Measurements from ENCODE around the gene ACOT8. TPM values are rescaled to one million over a fixed set of nuclear protein-coding genes. Genes with fewer than 3 reads are reported as not detected.

ACOT8 gene
- total and polyA plus RNA-seq, 9 of the 15 experiments (the other 6 are each of a cell fraction or from before 2014, with no cell fraction given): 8.2 to 46.7 (median 20.7) TPM

DNA sequence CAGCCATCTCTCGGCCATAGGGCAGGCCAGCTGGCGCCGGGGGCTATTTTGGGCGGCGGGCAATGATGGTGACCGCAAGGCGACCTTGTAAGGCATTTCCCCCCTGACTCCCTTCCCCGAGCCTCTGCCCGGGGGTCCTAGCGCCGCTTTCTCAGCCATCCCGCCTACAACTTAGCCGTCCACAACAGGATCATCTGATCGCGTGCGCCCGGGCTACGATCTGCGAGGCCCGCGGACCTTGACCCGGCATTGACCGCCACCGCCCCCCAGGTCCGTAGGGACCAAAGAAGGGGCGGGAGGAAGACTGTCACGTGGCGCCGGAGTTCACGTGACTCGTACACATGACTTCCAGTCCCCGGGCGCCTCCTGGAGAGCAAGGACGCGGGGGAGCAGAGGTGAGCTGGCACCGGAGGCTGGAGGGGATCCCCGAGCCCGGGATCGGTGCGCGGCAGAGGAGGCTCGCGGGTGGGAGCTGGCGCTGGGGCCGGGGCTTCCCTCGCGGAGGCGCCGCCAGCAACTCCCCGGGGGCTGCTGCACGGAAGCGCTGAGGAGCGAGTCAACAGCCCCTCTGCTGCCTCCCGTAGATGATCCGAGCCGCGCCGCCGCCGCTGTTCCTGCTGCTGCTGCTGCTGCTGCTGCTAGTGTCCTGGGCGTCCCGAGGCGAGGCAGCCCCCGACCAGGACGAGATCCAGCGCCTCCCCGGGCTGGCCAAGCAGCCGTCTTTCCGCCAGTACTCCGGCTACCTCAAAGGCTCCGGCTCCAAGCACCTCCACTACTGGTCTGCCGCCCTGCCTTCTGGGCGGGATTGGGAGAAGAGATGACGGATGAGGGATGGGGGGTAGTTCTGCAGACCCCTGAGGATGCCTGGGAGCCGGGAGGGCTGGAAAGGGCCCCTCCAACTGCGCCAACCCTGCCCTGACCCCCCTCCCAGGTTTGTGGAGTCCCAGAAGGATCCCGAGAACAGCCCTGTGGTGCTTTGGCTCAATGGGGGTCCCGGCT, 34.1 kb upstream of the ACOT8 start, which contains the start of the genes CTSA and NEURL2 (continued):
- TF ChIP-seq, protein P1, sequence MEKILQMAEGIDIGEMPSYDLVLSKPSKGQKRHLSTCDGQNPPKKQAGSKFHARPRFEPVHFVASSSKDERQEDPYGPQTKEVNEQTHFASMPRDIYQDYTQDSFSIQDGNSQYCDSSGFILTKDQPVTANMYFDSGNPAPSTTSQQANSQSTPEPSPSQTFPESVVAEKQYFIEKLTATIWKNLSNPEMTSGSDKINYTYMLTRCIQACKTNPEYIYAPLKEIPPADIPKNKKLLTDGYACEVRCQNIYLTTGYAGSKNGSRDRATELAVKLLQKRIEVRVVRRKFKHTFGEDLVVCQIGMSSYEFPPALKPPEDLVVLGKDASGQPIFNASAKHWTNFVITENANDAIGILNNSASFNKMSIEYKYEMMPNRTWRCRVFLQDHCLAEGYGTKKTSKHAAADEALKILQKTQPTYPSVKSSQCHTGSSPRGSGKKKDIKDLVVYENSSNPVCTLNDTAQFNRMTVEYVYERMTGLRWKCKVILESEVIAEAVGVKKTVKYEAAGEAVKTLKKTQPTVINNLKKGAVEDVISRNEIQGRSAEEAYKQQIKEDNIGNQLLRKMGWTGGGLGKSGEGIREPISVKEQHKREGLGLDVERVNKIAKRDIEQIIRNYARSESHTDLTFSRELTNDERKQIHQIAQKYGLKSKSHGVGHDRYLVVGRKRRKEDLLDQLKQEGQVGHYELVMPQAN (IDR thresholded peaks at IDR 0.05; ENCODE audit: borderline replicate concordance): peak; percentile 99
- no peak for TF ChIP-seq ZNF217 (CRISPR knock-in tag; IDR thresholded peaks at IDR 0.05)
- TF ChIP-seq, protein P2, sequence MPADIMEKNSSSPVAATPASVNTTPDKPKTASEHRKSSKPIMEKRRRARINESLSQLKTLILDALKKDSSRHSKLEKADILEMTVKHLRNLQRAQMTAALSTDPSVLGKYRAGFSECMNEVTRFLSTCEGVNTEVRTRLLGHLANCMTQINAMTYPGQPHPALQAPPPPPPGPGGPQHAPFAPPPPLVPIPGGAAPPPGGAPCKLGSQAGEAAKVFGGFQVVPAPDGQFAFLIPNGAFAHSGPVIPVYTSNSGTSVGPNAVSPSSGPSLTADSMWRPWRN (IDR thresholded peaks at IDR 0.05; ENCODE audit: low read depth): no peak
- TF ChIP-seq, protein P3, sequence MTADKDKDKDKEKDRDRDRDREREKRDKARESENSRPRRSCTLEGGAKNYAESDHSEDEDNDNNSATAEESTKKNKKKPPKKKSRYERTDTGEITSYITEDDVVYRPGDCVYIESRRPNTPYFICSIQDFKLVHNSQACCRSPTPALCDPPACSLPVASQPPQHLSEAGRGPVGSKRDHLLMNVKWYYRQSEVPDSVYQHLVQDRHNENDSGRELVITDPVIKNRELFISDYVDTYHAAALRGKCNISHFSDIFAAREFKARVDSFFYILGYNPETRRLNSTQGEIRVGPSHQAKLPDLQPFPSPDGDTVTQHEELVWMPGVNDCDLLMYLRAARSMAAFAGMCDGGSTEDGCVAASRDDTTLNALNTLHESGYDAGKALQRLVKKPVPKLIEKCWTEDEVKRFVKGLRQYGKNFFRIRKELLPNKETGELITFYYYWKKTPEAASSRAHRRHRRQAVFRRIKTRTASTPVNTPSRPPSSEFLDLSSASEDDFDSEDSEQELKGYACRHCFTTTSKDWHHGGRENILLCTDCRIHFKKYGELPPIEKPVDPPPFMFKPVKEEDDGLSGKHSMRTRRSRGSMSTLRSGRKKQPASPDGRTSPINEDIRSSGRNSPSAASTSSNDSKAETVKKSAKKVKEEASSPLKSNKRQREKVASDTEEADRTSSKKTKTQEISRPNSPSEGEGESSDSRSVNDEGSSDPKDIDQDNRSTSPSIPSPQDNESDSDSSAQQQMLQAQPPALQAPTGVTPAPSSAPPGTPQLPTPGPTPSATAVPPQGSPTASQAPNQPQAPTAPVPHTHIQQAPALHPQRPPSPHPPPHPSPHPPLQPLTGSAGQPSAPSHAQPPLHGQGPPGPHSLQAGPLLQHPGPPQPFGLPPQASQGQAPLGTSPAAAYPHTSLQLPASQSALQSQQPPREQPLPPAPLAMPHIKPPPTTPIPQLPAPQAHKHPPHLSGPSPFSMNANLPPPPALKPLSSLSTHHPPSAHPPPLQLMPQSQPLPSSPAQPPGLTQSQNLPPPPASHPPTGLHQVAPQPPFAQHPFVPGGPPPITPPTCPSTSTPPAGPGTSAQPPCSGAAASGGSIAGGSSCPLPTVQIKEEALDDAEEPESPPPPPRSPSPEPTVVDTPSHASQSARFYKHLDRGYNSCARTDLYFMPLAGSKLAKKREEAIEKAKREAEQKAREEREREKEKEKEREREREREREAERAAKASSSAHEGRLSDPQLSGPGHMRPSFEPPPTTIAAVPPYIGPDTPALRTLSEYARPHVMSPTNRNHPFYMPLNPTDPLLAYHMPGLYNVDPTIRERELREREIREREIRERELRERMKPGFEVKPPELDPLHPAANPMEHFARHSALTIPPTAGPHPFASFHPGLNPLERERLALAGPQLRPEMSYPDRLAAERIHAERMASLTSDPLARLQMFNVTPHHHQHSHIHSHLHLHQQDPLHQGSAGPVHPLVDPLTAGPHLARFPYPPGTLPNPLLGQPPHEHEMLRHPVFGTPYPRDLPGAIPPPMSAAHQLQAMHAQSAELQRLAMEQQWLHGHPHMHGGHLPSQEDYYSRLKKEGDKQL (CRISPR knock-in tag; IDR thresholded peaks at IDR 0.05; ENCODE audit: borderline replicate concordance): no peak
- TF ChIP-seq, protein P4, sequence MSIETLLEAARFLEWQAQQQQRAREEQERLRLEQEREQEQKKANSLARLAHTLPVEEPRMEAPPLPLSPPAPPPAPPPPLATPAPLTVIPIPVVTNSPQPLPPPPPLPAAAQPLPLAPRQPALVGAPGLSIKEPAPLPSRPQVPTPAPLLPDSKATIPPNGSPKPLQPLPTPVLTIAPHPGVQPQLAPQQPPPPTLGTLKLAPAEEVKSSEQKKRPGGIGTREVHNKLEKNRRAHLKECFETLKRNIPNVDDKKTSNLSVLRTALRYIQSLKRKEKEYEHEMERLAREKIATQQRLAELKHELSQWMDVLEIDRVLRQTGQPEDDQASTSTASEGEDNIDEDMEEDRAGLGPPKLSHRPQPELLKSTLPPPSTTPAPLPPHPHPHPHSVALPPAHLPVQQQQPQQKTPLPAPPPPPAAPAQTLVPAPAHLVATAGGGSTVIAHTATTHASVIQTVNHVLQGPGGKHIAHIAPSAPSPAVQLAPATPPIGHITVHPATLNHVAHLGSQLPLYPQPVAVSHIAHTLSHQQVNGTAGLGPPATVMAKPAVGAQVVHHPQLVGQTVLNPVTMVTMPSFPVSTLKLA (conservative IDR thresholded peaks at IDR 0.05): peak; percentile 95 to 98
- no peak for TF ChIP-seq ZBTB1 (CRISPR knock-in tag; IDR thresholded peaks at IDR 0.05; ENCODE audit: borderline replicate concordance, low read depth)
- no peak for TF ChIP-seq ZNF551 (CRISPR knock-in tag; IDR thresholded peaks at IDR 0.05)
- no peak for TF ChIP-seq MBD1 (CRISPR knock-in tag; IDR thresholded peaks at IDR 0.05)
- no peak for TF ChIP-seq ZNF282 (CRISPR knock-in tag; IDR thresholded peaks at IDR 0.05)
- TF ChIP-seq ZNF589 (CRISPR knock-in tag; IDR thresholded peaks at IDR 0.05; ENCODE audit: low read depth): 0 out of 2 replicates have a peak, but pooled peaks have one; percentile 2
- TF ChIP-seq MLX (CRISPR knock-in tag; conservative IDR thresholded peaks at IDR 0.05): no peak

Data from K562 (cell line).